WTC11 (cell line): ENCODE measurements around the gene NXPH3. TPM values are rescaled to one million over a fixed set of nuclear protein-coding genes. Genes with fewer than 3 reads are reported as not detected.

Experiments used
- ATAC-seq: fragments of 200-7000 bp; cut with Tn5 transposase; 2 replicates; pipeline ENCODE4 v1.10.0; 2021; ENCODE audit warnings: mild to moderate bottlenecking, moderate library complexity
- CTCF ChIA-PET: fragments of 300-600 bp; sonication (Branson Sonifier 250); formaldehyde crosslinking; loops from one replicate; lab custom pipeline; 2021; ENCODE audit warnings: antibody characterized with exemption; lab: Charles Lee
- POLR2A ChIA-PET: fragments of 350-600 bp; sonication (Branson Sonifier 250); formaldehyde crosslinking; loops from one replicate; lab custom pipeline; 2021; ENCODE audit warnings: antibody characterized with exemption; lab: Charles Lee
- DNase-seq: peaks from one replicate; pipeline ENCODE4 v3.0.0; 2021; ENCODE audit warnings: low spot score
- H3K27ac Mint-ChIP-seq: 2 replicates; pipeline ENCODE4 v1.8.0; 2021; ENCODE audit warnings: mixed read lengths
- H3K27me3 Mint-ChIP-seq: 2 replicates; pipeline ENCODE4 v1.8.0; 2021; ENCODE audit warnings: low read depth, mild to moderate bottlenecking, moderate library complexity, mixed read lengths
- H3K36me3 Mint-ChIP-seq: 2 replicates; pipeline ENCODE4 v1.8.0; 2021; ENCODE audit warnings: mixed read lengths
- H3K4me1 Mint-ChIP-seq: 2 replicates; pipeline ENCODE4 v1.8.0; 2022; ENCODE audit warnings: mixed read lengths
- H3K4me3 Mint-ChIP-seq: 2 replicates; pipeline ENCODE4 v1.8.0; 2021; ENCODE audit warnings: mild to moderate bottlenecking, moderate library complexity, mixed read lengths
- H3K9me3 Mint-ChIP-seq: 2 replicates; pipeline ENCODE4 v1.8.0; 2021; ENCODE audit warnings: mixed read lengths
- AR ChIP-seq: fragments of 250-450 bp; sonication (Bioruptor Pico); IDR thresholded peaks from 2 replicates; pipeline ENCODE4 v1.9.0; 2021; ENCODE audit warnings: mild to moderate bottlenecking
- JUN ChIP-seq: sonication (generic); formaldehyde crosslinking; IDR thresholded peaks from 2 replicates; pipeline ENCODE4 v1.8.0; 2023; ENCODE audit warnings: mild to moderate bottlenecking, missing genetic modification reagents
- NFATC4 ChIP-seq: fragments of 250-450 bp; sonication (Bioruptor Pico); IDR thresholded peaks from 2 replicates; pipeline ENCODE4 v1.9.0; 2021; ENCODE audit warnings: mild to moderate bottlenecking
- NFE2L1 ChIP-seq: sonication (generic); formaldehyde crosslinking; IDR thresholded peaks from 2 replicates; pipeline ENCODE4 v1.8.1; 2023; ENCODE audit warnings: missing genetic modification reagents
- PREB ChIP-seq: sonication (generic); formaldehyde crosslinking; IDR thresholded peaks from 2 replicates; pipeline ENCODE4 v1.8.1; 2022; ENCODE audit warnings: mild to moderate bottlenecking, missing genetic modification reagents, moderate library complexity, borderline replicate concordance
- SOX15 ChIP-seq: fragments of 250-450 bp; sonication (Bioruptor Pico); IDR thresholded peaks from 2 replicates; pipeline ENCODE4 v1.9.0; 2021; ENCODE audit warnings: mild to moderate bottlenecking
- ZBTB43 ChIP-seq: sonication (generic); formaldehyde crosslinking; IDR thresholded peaks from 2 replicates; pipeline ENCODE4 v1.8.1; 2023; ENCODE audit warnings: mild to moderate bottlenecking, missing genetic modification reagents
- ZMAT4 ChIP-seq: fragments of 250-450 bp; sonication (Bioruptor Pico); IDR thresholded peaks from 2 replicates; pipeline ENCODE4 v1.9.0; 2021; ENCODE audit warnings: mild to moderate bottlenecking
- ZNF512 ChIP-seq: sonication (generic); formaldehyde crosslinking; IDR thresholded peaks from 2 replicates; pipeline ENCODE4 v1.8.1; 2022; ENCODE audit warnings: missing genetic modification reagents, borderline replicate concordance
- total RNA-seq: library from RNA; stranded (reverse); gene quantifications from 3 replicates; pipeline ENCODE4 v1.2.3, GENCODE V29; 2021
- TF ChIP-seq, protein P1 (sequence below): sonication (generic); formaldehyde crosslinking; IDR thresholded peaks from 2 replicates; pipeline ENCODE4 v1.8.1; 2022; ENCODE audit warnings: mild to moderate bottlenecking, moderate library complexity, missing genetic modification reagents
- TF ChIP-seq, protein P2 (sequence below): fragments of 250-450 bp; sonication (Bioruptor Pico); conservative IDR thresholded peaks from 2 replicates; pipeline ENCODE4 v1.9.0; 2021; ENCODE audit warnings: mild to moderate bottlenecking
- TF ChIP-seq, protein P3 (sequence below): sonication (generic); formaldehyde crosslinking; IDR thresholded peaks from 2 replicates; pipeline ENCODE4 v1.8.0; 2022; ENCODE audit warnings: missing genetic modification reagents
- TF ChIP-seq, protein P4 (sequence below): fragments of 250-450 bp; sonication (Bioruptor Pico); IDR thresholded peaks from 2 replicates; pipeline ENCODE4 v1.8.0; 2021; ENCODE audit warnings: mild to moderate bottlenecking
- TF ChIP-seq, protein P5 (sequence below): sonication (generic); formaldehyde crosslinking; IDR thresholded peaks from 2 replicates; pipeline ENCODE4 v1.8.0; 2022; ENCODE audit warnings: mild to moderate bottlenecking, missing genetic modification reagents

Gene NXPH3
- total RNA-seq, 1 experiment from 2014 or later: 3.4 TPM

GRCh38 chr17:49621420-49621819, 45.7 kb downstream of the NXPH3 start (continued):
- TF ChIP-seq, protein P1, sequence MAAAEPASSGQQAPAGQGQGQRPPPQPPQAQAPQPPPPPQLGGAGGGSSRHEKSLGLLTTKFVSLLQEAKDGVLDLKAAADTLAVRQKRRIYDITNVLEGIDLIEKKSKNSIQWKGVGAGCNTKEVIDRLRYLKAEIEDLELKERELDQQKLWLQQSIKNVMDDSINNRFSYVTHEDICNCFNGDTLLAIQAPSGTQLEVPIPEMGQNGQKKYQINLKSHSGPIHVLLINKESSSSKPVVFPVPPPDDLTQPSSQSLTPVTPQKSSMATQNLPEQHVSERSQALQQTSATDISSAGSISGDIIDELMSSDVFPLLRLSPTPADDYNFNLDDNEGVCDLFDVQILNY (CRISPR knock-in tag): no peak
- no peak for TF ChIP-seq ZMAT4 (CRISPR knock-in tag)
- TF ChIP-seq, protein P2, sequence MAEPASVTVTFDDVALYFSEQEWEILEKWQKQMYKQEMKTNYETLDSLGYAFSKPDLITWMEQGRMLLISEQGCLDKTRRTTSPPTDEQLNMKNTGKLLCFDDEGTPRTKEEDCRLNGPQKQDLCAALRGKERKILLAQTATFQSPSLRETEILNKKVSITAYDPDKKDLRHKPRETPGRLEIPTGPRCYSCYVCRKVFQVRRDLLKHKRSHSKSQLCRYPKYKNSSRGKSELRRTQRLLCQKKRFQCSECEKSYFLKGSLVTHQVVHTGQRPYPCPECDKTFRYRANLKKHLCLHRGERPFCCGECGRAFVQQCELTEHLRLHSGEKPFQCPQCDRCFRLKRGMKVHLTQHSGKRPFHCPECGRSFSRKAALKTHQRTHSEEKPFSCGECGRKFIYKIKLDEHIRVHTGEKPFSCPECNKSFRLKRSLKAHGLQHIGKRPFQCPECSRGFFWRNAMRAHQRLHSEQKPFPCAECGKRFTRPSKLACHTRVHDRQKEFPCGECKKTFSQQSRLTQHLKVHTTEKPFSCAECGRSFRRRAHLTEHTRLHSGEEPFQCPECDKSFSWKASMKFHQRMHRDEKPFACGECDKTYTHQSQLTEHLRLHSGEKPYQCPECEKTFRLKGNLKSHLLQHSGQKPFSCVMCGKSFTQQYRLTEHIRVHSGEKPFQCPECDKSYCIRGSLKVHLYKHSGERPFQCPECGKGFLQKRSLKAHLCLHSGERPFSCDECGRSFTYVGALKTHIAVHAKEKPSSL (CRISPR knock-in tag): no peak
- no peak for TF ChIP-seq SOX15
- no peak for TF ChIP-seq PREB (CRISPR knock-in tag)
- TF ChIP-seq, protein P3, sequence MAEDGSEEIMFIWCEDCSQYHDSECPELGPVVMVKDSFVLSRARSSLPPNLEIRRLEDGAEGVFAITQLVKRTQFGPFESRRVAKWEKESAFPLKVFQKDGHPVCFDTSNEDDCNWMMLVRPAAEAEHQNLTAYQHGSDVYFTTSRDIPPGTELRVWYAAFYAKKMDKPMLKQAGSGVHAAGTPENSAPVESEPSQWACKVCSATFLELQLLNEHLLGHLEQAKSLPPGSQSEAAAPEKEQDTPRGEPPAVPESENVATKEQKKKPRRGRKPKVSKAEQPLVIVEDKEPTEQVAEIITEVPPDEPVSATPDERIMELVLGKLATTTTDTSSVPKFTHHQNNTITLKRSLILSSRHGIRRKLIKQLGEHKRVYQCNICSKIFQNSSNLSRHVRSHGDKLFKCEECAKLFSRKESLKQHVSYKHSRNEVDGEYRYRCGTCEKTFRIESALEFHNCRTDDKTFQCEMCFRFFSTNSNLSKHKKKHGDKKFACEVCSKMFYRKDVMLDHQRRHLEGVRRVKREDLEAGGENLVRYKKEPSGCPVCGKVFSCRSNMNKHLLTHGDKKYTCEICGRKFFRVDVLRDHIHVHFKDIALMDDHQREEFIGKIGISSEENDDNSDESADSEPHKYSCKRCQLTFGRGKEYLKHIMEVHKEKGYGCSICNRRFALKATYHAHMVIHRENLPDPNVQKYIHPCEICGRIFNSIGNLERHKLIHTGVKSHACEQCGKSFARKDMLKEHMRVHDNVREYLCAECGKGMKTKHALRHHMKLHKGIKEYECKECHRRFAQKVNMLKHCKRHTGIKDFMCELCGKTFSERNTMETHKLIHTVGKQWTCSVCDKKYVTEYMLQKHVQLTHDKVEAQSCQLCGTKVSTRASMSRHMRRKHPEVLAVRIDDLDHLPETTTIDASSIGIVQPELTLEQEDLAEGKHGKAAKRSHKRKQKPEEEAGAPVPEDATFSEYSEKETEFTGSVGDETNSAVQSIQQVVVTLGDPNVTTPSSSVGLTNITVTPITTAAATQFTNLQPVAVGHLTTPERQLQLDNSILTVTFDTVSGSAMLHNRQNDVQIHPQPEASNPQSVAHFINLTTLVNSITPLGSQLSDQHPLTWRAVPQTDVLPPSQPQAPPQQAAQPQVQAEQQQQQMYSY (CRISPR knock-in tag): no peak
- TF ChIP-seq, all 79 proteins: peak for 0

DNA sequence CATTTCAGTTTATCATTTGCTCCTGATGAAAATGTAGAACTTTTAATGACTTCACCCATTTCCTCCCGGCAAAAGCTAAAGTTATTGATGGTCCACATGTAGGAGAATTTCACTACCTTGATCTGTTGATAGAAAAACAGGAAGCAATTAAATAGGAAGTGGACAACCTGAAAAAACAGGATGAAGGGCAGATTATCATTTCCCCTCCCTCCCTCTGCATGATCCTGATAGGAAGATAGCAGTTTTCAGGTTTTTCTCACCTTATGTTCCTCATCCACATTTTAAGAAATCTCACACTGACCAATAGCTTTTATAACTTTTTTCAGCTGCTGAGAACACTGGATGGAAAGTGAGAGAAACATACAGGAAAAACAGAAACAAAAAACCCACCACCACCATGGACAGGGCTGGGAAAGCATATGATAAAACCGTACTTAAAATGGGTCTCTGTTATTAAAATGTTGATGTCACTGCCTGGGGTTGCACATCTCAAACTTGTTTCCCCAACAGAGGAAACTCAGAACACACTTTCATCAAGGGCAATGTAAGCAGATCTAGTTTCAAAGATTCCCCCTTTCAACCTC, 46.4 kb downstream of the NXPH3 start:
- TF ChIP-seq JUN (CRISPR knock-in tag) (no peak), ZBTB43 (CRISPR knock-in tag) (no peak), NFATC4 (CRISPR knock-in tag) (no peak), NFE2L1 (CRISPR knock-in tag) (no peak), ZNF512 (no peak), AR (CRISPR knock-in tag) (no peak)
- TF ChIP-seq, protein P4, sequence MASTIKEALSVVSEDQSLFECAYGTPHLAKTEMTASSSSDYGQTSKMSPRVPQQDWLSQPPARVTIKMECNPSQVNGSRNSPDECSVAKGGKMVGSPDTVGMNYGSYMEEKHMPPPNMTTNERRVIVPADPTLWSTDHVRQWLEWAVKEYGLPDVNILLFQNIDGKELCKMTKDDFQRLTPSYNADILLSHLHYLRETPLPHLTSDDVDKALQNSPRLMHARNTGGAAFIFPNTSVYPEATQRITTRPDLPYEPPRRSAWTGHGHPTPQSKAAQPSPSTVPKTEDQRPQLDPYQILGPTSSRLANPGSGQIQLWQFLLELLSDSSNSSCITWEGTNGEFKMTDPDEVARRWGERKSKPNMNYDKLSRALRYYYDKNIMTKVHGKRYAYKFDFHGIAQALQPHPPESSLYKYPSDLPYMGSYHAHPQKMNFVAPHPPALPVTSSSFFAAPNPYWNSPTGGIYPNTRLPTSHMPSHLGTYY (CRISPR knock-in tag): no peak
- TF ChIP-seq, protein P5, sequence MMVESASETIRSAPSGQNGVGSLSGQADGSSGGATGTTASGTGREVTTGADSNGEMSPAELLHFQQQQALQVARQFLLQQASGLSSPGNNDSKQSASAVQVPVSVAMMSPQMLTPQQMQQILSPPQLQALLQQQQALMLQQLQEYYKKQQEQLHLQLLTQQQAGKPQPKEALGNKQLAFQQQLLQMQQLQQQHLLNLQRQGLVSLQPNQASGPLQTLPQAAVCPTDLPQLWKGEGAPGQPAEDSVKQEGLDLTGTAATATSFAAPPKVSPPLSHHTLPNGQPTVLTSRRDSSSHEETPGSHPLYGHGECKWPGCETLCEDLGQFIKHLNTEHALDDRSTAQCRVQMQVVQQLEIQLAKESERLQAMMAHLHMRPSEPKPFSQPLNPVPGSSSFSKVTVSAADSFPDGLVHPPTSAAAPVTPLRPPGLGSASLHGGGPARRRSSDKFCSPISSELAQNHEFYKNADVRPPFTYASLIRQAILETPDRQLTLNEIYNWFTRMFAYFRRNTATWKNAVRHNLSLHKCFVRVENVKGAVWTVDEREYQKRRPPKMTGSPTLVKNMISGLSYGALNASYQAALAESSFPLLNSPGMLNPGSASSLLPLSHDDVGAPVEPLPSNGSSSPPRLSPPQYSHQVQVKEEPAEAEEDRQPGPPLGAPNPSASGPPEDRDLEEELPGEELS: no peak
- POLR2A ChIA-PET: no interaction called here

More for the DNA sequence above, 46.4 kb downstream of the NXPH3 start:
- no peak overlapping the region for H3K4me3 Mint-ChIP-seq
- peaks cover 29% of the 10 kb centered on the region for H3K36me3 Mint-ChIP-seq
- no peak overlapping the region for H3K27ac Mint-ChIP-seq
- CTCF ChIA-PET: no interaction called here
- no peaks in the 10 kb centered on the region for H3K27me3 Mint-ChIP-seq
- DNase-seq (no peak), ATAC-seq (no peak)
- no peaks in the 10 kb centered on the region for H3K4me1 Mint-ChIP-seq
- no peaks in the 10 kb centered on the region for H3K9me3 Mint-ChIP-seq
